Uterus (tissue), 2 donors: ENCODE measurements around the gene P4HB.

ENCODE experiments used
- POLR2A ChIP-seq, 2 donors: fragments of 450-650 bp; IDR thresholded peaks; one replicate each; pipeline ENCODE4 v1.6.1; 2016; ENCODE audit warnings: antibody characterized with exemption in 2 of 2, mild to moderate bottlenecking in 1 of 2, moderate library complexity in 1 of 2
- TF ChIP-seq, protein P1 (sequence below), 4 experiments: fragments of 200-600 bp in 2 of 4; fragments of 450-650 bp in 2 of 4; sonication (generic) in 2 of 4; IDR thresholded peaks; one replicate each; pipeline ENCODE4 v1.5.1; 2016 to 2019; ENCODE audit warnings: antibody characterized with exemption in 4 of 4, mild to moderate bottlenecking in 2 of 4, moderate library complexity in 1 of 4

DNA sequence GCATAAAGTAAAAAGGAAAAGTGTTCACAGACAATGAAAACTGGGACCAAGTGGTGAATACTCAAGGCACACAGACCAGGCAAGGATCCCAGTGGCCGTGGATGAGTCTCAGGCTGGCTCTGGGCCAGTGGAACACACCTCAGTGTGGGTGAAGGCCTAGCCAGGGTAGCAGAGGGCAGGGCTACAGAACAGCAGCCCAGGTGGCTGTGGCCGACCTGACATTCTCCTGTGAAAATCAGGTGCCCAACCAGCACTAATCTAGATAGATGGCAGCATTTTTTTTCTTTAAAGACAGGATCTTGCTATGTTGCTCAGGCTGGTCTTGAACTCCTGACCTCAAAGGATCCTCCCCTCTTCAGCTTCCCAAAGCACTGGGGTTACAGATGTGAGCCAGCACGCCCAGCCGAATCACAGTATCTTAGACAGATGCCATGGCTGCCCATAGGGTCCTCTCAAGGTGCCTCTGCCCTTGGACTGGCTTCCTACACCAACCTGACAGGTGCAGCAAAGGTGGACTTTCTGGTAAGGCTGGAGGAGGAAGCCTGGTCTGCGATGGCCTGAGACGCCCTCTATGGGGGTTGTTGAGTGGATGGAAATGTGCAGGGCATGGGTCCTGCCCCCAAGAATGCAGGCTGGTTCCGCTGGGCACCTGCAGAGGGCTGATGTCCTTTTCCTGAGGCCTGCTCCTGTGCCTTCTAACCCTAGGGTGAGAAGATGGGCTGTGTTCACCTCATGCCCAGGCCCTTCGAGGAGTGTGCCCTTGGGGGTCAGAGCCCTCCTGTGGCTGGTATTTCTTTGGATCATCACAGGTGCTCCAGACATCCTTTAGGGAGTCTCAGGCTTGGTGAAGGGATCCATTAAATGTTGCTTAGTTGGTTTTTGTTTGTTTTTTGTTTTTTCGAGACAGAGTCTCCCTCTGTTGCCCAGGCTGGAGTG lies 3.8 kb upstream of the P4HB start:
- TF ChIP-seq, protein P1, sequence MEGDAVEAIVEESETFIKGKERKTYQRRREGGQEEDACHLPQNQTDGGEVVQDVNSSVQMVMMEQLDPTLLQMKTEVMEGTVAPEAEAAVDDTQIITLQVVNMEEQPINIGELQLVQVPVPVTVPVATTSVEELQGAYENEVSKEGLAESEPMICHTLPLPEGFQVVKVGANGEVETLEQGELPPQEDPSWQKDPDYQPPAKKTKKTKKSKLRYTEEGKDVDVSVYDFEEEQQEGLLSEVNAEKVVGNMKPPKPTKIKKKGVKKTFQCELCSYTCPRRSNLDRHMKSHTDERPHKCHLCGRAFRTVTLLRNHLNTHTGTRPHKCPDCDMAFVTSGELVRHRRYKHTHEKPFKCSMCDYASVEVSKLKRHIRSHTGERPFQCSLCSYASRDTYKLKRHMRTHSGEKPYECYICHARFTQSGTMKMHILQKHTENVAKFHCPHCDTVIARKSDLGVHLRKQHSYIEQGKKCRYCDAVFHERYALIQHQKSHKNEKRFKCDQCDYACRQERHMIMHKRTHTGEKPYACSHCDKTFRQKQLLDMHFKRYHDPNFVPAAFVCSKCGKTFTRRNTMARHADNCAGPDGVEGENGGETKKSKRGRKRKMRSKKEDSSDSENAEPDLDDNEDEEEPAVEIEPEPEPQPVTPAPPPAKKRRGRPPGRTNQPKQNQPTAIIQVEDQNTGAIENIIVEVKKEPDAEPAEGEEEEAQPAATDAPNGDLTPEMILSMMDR (IDR thresholded peaks at IDR 0.05): no peak
- TF ChIP-seq POLR2A (IDR thresholded peaks at IDR 0.05): no peak
